K562 (cell line): ENCODE measurements around the gene TACC3. TPM values are rescaled to one million over a fixed set of nuclear protein-coding genes. Genes with fewer than 3 reads are reported as not detected.

Source experiments
- ADNP ChIP-seq: fragments of 200-800 bp; sonication (Bioruptor generic); IDR thresholded peaks from 2 replicates; pipeline ENCODE4 v1.6.1; 2016; ENCODE audit warnings: missing genetic modification characterization, missing compliant biosample characterization
- CEBPB ChIP-seq: fragments of 450-650 bp; IDR thresholded peaks from 2 replicates; pipeline ENCODE4 v1.6.1; 2016; ENCODE audit warnings: missing genetic modification characterization, missing compliant biosample characterization
- MAFF ChIP-seq: IDR thresholded peaks from 2 replicates; pipeline ENCODE4 v1.6.1; 2012; ENCODE audit warnings: low read length, improper control_type of control experiment
- PCBP1 ChIP-seq: fragments of 200-400 bp; formaldehyde crosslinking; IDR thresholded peaks from 2 replicates; pipeline ENCODE4 v1.6.1; 2018; ENCODE audit warnings: mild to moderate bottlenecking, low read depth, low read length; ENCODE audit not compliant: poor library complexity, severe bottlenecking
- POU5F1 ChIP-seq: fragments of 150-350 bp; IDR thresholded peaks from 2 replicates; pipeline ENCODE4 v1.6.1; 2014; ENCODE audit warnings: borderline replicate concordance, low read length, low read depth, mild to moderate bottlenecking; ENCODE audit not compliant: partially characterized antibody
- PRMT5 ChIP-seq: sonication (generic); formaldehyde crosslinking; IDR thresholded peaks from 2 replicates; pipeline ENCODE4 v1.5.0; 2020; ENCODE audit warnings: missing genetic modification reagents
- SAFB2 ChIP-seq: fragments of 200-400 bp; formaldehyde crosslinking; IDR thresholded peaks from 2 replicates; pipeline ENCODE4 v1.6.1; 2018; ENCODE audit warnings: borderline replicate concordance, low read length, low read depth, moderate library complexity; ENCODE audit not compliant: severe bottlenecking
- TAF15 ChIP-seq: fragments of 200-400 bp; formaldehyde crosslinking; IDR thresholded peaks from 2 replicates; pipeline ENCODE4 v1.6.1; 2017; ENCODE audit warnings: mild to moderate bottlenecking, low read depth, low read length, moderate library complexity
- TCF7L2 ChIP-seq: fragments of 150-350 bp; IDR thresholded peaks from 2 replicates; pipeline ENCODE4 v1.6.1; 2016; ENCODE audit warnings: low read depth, mild to moderate bottlenecking, low read length, moderate library complexity
- ZNF12 ChIP-seq: sonication (generic); formaldehyde crosslinking; IDR thresholded peaks from 2 replicates; pipeline ENCODE4 v1.4.0; 2020; ENCODE audit warnings: mild to moderate bottlenecking, missing genetic modification reagents
- ZNF197 ChIP-seq: fragments of 200-800 bp; sonication (Bioruptor generic); IDR thresholded peaks from 2 replicates; pipeline ENCODE4 v1.6.1; 2016; ENCODE audit warnings: low read depth, missing genetic modification characterization, missing compliant biosample characterization
- ZNF778 ChIP-seq: fragments of 450-650 bp; formaldehyde crosslinking; IDR thresholded peaks from 2 replicates; pipeline ENCODE4 v1.4.0; 2020; ENCODE audit warnings: mild to moderate bottlenecking, moderate library complexity
- polyA plus RNA-seq, 8 experiments: library from polyadenylated mRNA; depleted of rRNA in 4 of 8; stranded (reverse) in 5 of 8; unstranded in 3 of 8; fragments of >200 nt; fragmentation: Nextera tagmentation in 2 of 8; fragmentation: Illumina TruSeq in 1 of 8; extraction: Ambion mirVana in 2 of 8; extraction: Trizol in 1 of 8; gene quantifications; 2 replicates each; pipeline versions ENCODE4 v1.2.1 to v1.2.3, GENCODE V29; 2011 to 2014; ENCODE audit warnings: inconsistent platforms in 1 of 8, missing spikeins in 1 of 8
- total RNA-seq, 7 experiments: library from RNA; depleted of rRNA in 6 of 7; stranded (reverse); fragments of >200 nt in 6 of 7; fragmentation: Illumina TruSeq in 2 of 7; extraction: Trizol in 2 of 7; gene quantifications; 2 replicates each; pipeline versions ENCODE4 v1.2.1 to v1.2.3, GENCODE V29; 2011 to 2021; ENCODE audit warnings: low replicate concordance in 1 of 7
- TF ChIP-seq, protein P1 (sequence below), 2 experiments: fragments of 450-650 bp; IDR thresholded peaks; 2 replicates each; pipeline ENCODE4 v1.6.1; 2018; ENCODE audit warnings: mild to moderate bottlenecking in 2 of 2, low read depth in 1 of 2; ENCODE audit not compliant: partially characterized antibody in 2 of 2
- TF ChIP-seq, protein P2 (sequence below): fragments of 250-450 bp; sonication (Bioruptor Pico); IDR thresholded peaks from 2 replicates; pipeline ENCODE4 v1.4.0; 2020
- TF ChIP-seq, protein P3 (sequence below): fragments of 450-650 bp; IDR thresholded peaks from 2 replicates; pipeline ENCODE4 v1.7.0; 2016; ENCODE audit warnings: borderline replicate concordance
- TF ChIP-seq, protein P4 (sequence below): sonication (generic); formaldehyde crosslinking; IDR thresholded peaks from 2 replicates; pipeline ENCODE4 v1.8.1; 2023; ENCODE audit warnings: mild to moderate bottlenecking, missing genetic modification reagents

The TACC3 gene
- total and polyA plus RNA-seq, 9 of the 15 experiments (the other 6 are each of a cell fraction or from before 2014, with no cell fraction given), result 1.9 to 122 (median 55.6) TPM

DNA sequence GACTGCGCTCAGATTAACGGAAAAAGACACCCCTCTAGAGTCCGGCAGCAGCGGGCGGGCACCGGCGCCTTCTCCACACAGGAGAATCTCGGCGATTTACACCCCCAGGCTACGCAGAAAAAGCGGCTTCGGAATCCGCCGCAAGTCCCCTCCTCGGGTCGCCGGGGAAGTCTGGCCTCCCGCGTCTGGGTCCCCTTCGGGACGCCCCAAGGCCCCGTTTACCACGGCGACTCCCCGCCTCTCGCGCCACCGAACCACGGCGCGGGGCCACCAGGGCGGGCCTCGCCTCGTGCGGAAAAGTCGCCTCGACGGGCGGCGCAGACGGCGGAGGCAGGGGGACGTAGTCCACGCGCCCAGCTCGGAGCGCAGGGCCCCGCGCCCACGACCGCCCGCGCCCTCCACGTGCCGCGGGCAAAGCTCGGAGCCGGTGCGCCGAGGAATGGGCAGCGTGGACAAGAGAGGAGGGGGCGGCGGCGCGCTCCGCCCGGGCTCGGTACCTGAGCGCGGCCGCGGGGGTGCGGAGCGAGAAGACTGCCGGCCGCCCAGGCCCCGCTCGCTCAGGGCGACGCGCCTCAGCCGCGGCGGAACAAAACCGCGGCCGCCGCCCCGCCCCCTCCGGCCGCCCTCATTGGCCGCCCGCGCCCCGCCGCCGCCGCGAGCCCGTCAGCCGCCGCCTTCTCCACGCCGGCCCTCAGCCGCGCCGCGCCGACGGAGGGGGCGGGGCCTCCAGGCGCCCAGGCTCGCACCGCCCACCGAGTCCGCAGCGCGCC is 37.4 kb upstream of the TACC3 start, which contains the start of gene FAM53A (continued):
- TF ChIP-seq, protein P1, sequence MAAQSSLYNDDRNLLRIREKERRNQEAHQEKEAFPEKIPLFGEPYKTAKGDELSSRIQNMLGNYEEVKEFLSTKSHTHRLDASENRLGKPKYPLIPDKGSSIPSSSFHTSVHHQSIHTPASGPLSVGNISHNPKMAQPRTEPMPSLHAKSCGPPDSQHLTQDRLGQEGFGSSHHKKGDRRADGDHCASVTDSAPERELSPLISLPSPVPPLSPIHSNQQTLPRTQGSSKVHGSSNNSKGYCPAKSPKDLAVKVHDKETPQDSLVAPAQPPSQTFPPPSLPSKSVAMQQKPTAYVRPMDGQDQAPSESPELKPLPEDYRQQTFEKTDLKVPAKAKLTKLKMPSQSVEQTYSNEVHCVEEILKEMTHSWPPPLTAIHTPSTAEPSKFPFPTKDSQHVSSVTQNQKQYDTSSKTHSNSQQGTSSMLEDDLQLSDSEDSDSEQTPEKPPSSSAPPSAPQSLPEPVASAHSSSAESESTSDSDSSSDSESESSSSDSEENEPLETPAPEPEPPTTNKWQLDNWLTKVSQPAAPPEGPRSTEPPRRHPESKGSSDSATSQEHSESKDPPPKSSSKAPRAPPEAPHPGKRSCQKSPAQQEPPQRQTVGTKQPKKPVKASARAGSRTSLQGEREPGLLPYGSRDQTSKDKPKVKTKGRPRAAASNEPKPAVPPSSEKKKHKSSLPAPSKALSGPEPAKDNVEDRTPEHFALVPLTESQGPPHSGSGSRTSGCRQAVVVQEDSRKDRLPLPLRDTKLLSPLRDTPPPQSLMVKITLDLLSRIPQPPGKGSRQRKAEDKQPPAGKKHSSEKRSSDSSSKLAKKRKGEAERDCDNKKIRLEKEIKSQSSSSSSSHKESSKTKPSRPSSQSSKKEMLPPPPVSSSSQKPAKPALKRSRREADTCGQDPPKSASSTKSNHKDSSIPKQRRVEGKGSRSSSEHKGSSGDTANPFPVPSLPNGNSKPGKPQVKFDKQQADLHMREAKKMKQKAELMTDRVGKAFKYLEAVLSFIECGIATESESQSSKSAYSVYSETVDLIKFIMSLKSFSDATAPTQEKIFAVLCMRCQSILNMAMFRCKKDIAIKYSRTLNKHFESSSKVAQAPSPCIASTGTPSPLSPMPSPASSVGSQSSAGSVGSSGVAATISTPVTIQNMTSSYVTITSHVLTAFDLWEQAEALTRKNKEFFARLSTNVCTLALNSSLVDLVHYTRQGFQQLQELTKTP (IDR thresholded peaks at IDR 0.05; ENCODE audit: low read depth in 1 of 2, partially characterized antibody in 2 of 2), result no peak
- TF ChIP-seq PRMT5 (CRISPR knock-in tag) (no peak), ZNF12 (CRISPR knock-in tag) (no peak), PCBP1 (no peak), ADNP (tag) (no peak), TCF7L2 (no peak), ZNF778 (CRISPR knock-in tag) (no peak), TAF15 (no peak), ZNF197 (CRISPR knock-in tag) (no peak), MAFF (no peak), POU5F1 (no peak), SAFB2 (no peak), CEBPB (tag) (no peak)
- TF ChIP-seq, protein P2, sequence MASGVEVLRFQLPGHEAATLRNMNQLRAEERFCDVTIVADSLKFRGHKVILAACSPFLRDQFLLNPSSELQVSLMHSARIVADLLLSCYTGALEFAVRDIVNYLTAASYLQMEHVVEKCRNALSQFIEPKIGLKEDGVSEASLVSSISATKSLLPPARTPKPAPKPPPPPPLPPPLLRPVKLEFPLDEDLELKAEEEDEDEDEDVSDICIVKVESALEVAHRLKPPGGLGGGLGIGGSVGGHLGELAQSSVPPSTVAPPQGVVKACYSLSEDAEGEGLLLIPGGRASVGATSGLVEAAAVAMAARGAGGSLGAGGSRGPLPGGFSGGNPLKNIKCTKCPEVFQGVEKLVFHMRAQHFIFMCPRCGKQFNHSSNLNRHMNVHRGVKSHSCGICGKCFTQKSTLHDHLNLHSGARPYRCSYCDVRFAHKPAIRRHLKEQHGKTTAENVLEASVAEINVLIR (CRISPR knock-in tag), result no peak
- TF ChIP-seq, protein P3, sequence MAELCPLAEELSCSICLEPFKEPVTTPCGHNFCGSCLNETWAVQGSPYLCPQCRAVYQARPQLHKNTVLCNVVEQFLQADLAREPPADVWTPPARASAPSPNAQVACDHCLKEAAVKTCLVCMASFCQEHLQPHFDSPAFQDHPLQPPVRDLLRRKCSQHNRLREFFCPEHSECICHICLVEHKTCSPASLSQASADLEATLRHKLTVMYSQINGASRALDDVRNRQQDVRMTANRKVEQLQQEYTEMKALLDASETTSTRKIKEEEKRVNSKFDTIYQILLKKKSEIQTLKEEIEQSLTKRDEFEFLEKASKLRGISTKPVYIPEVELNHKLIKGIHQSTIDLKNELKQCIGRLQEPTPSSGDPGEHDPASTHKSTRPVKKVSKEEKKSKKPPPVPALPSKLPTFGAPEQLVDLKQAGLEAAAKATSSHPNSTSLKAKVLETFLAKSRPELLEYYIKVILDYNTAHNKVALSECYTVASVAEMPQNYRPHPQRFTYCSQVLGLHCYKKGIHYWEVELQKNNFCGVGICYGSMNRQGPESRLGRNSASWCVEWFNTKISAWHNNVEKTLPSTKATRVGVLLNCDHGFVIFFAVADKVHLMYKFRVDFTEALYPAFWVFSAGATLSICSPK, result no peak
- TF ChIP-seq, protein P4, sequence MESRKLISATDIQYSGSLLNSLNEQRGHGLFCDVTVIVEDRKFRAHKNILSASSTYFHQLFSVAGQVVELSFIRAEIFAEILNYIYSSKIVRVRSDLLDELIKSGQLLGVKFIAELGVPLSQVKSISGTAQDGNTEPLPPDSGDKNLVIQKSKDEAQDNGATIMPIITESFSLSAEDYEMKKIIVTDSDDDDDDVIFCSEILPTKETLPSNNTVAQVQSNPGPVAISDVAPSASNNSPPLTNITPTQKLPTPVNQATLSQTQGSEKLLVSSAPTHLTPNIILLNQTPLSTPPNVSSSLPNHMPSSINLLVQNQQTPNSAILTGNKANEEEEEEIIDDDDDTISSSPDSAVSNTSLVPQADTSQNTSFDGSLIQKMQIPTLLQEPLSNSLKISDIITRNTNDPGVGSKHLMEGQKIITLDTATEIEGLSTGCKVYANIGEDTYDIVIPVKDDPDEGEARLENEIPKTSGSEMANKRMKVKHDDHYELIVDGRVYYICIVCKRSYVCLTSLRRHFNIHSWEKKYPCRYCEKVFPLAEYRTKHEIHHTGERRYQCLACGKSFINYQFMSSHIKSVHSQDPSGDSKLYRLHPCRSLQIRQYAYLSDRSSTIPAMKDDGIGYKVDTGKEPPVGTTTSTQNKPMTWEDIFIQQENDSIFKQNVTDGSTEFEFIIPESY (CRISPR knock-in tag), result peak; percentile 87
